Smooth muscle cell (in vitro differentiated cells): Measurements from ENCODE around the gene COL5A1. TPM values are rescaled to one million over a fixed set of nuclear protein-coding genes. Genes with fewer than 3 reads are reported as not detected.

ENCODE experiments used
- DNase-seq: peaks from one replicate; lab custom pipeline; 2025; ENCODE audit not compliant: unreplicated experiment; lab: John Stamatoyannopoulos, UW
- H2AFZ ChIP-seq: fragments of 200-600 bp; sonication (generic); 2 replicates; pipeline ENCODE4 v1.6.0; 2016; ENCODE audit warnings: antibody characterized with exemption, low read depth, mild to moderate bottlenecking
- H3F3A ChIP-seq: fragments of 200-600 bp; sonication (generic); 2 replicates; pipeline ENCODE4 v1.6.0; 2017; ENCODE audit warnings: antibody characterized with exemption, low read depth
- H3K27ac ChIP-seq: fragments of 200-600 bp; sonication (generic); 2 replicates; pipeline ENCODE4 v1.5.1; 2016; ENCODE audit warnings: low read depth, mild to moderate bottlenecking
- H3K27me3 ChIP-seq: fragments of 200-600 bp; sonication (generic); 2 replicates; pipeline ENCODE4 v1.6.1; 2016; ENCODE audit warnings: low read depth, mild to moderate bottlenecking
- H3K36me3 ChIP-seq: fragments of 200-600 bp; sonication (generic); 2 replicates; pipeline ENCODE4 v1.5.1; 2016; ENCODE audit warnings: low read depth
- H3K4me1 ChIP-seq: fragments of 200-600 bp; sonication (generic); 2 replicates; pipeline ENCODE4 v1.5.1; 2016; ENCODE audit warnings: low read depth
- H3K4me2 ChIP-seq: fragments of 200-600 bp; sonication (generic); 2 replicates; pipeline ENCODE4 v1.6.0; 2016; ENCODE audit warnings: mild to moderate bottlenecking
- H3K4me3 ChIP-seq: fragments of 200-600 bp; sonication (generic); 2 replicates; pipeline ENCODE4 v1.5.1; 2016; ENCODE audit warnings: mild to moderate bottlenecking
- H3K79me2 ChIP-seq: fragments of 200-600 bp; sonication (generic); 2 replicates; pipeline ENCODE4 v1.6.0; 2016; ENCODE audit warnings: low read depth, mild to moderate bottlenecking
- H3K9ac ChIP-seq: fragments of 200-600 bp; sonication (generic); 2 replicates; pipeline ENCODE4 v1.6.0; 2016; ENCODE audit warnings: low read depth
- H3K9me3 ChIP-seq: fragments of 200-600 bp; sonication (generic); replicated peaks from 2 replicates; pipeline ENCODE4 v1.5.1; 2016; ENCODE audit warnings: low read depth
- H4K20me1 ChIP-seq: fragments of 200-600 bp; sonication (generic); 2 replicates; pipeline ENCODE4 v1.6.0; 2016; ENCODE audit warnings: low read depth
- WGBS: methylation state at CpG from one replicate; pipeline ENCODE4 v1.1.7; 2016; ENCODE audit warnings: low lambda C conversion rate; 5-methylcytosine and 5-hydroxymethylcytosine counted together
- polyA plus RNA-seq: library from polyadenylated mRNA; unstranded; fragments of >200 nt; fragmentation: Nextera tagmentation; extraction: Ambion mirVana; gene quantifications from 2 replicates; pipeline ENCODE4 v1.2.1, GENCODE V29; 2016
- total RNA-seq: library from RNA; depleted of rRNA; stranded (reverse); fragments of >200 nt; gene quantifications from 2 replicates; pipeline ENCODE4 v1.2.3, GENCODE V29; 2014
- TF ChIP-seq, protein P1 (sequence below): fragments of 200-600 bp; sonication (generic); IDR thresholded peaks from 2 replicates; pipeline ENCODE4 v1.5.1; 2017; ENCODE audit warnings: borderline replicate concordance, mild to moderate bottlenecking, antibody characterized with exemption; ENCODE audit not compliant: insufficient read depth, poor library complexity, severe bottlenecking

The COL5A1 gene
- total and polyA plus RNA-seq, 2 experiments from 2014 or later: 1,084 to 1,443 TPM

DNA sequence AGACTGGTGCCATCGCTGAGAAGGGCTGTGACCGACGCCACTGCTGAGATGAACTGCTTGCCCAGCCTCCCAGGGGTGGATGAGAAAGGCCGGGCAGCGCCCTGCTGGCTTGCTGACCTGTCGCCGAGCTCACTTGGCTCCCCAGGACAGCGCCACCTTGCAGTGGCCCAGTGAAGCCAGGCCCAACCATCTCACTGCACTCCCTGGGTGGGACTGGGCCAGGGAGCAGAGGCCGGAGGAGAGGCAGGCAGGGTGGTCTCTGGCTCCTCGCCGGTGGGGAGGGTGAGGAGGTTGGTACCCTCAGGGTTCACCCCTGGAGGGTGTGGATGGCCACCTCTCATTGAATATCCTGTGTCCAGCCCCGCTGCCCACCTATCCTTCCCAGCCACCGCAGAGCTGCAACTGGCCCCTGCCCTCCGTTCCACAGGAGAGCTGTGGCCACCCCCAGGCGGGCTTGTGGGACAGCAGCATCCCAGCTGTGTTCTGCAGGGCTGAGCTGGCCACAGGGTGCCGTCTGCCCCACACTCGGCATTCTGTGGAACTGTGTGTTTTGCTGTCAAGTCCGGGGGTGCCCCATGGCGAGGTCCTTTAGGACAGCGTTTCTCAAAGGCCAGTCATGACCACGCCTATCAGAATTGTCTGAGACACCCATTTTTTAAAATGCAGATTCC, 198.0 kb downstream of the COL5A1 start:
- peaks cover 99% of the 10 kb centered on the region for H3F3A ChIP-seq
- H4K20me1 ChIP-seq: peaks cover 100% of the 10 kb centered on the region
- H3K27ac ChIP-seq: peak overlapping the region; percentile 38
- H3K9ac ChIP-seq: no peak overlapping the region
- H2AFZ ChIP-seq: no peak overlapping the region
- H3K9me3 ChIP-seq: no peaks in the 10 kb centered on the region
- no peak overlapping the region for H3K4me2 ChIP-seq
- no peaks in the 10 kb centered on the region for H3K27me3 ChIP-seq
- no peaks in the 10 kb centered on the region for H3K79me2 ChIP-seq
- no peak for DNase-seq
- WGBS: 95% methylated on average over 21 of the region's 21 CpGs
- no peaks in the 10 kb centered on the region for H3K4me1 ChIP-seq
- TF ChIP-seq, protein P1, sequence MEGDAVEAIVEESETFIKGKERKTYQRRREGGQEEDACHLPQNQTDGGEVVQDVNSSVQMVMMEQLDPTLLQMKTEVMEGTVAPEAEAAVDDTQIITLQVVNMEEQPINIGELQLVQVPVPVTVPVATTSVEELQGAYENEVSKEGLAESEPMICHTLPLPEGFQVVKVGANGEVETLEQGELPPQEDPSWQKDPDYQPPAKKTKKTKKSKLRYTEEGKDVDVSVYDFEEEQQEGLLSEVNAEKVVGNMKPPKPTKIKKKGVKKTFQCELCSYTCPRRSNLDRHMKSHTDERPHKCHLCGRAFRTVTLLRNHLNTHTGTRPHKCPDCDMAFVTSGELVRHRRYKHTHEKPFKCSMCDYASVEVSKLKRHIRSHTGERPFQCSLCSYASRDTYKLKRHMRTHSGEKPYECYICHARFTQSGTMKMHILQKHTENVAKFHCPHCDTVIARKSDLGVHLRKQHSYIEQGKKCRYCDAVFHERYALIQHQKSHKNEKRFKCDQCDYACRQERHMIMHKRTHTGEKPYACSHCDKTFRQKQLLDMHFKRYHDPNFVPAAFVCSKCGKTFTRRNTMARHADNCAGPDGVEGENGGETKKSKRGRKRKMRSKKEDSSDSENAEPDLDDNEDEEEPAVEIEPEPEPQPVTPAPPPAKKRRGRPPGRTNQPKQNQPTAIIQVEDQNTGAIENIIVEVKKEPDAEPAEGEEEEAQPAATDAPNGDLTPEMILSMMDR: no peak
- H3K36me3 ChIP-seq: peaks cover 39% of the 10 kb centered on the region
- H3K4me3 ChIP-seq: no peak overlapping the region

DNA sequence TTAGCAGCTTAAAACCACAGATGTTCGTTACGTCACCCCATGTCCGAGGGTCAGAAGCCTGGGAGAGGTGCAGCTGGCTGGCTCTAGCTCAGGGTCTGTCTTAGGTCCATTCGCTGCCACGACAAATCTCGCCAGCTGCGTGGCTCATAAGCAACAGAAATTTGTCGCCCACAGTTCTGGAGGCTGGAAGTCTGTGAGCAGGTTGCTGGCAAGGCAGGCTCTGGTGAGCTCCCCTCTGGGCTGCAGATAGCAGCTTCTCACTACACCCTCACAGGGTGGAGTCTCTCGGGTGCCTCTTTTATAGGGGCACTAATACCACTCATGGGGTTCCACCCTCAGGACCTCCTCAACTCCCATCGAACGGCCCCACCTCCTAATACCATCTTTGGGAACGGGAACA, 198.9 kb downstream of the COL5A1 start:
- no peak for DNase-seq
- WGBS: 94% methylated on average over 12 of the region's 12 CpGs
- Histone ChIP-seq H3K4me3 (no peak overlapping the region), H3K36me3 (peaks cover 43% of the 10 kb centered on the region), H3K27me3 (no peaks in the 10 kb centered on the region), H3K9ac (no peak overlapping the region), H3K27ac (no peak overlapping the region), H3K79me2 (no peaks in the 10 kb centered on the region), H3K4me2 (no peak overlapping the region), H4K20me1 (peaks cover 100% of the 10 kb centered on the region), H3K4me1 (no peaks in the 10 kb centered on the region), H3F3A (peaks cover 99% of the 10 kb centered on the region), H2AFZ (no peak overlapping the region), H3K9me3 (no peaks in the 10 kb centered on the region)
- TF ChIP-seq, protein P1: no peak

DNA sequence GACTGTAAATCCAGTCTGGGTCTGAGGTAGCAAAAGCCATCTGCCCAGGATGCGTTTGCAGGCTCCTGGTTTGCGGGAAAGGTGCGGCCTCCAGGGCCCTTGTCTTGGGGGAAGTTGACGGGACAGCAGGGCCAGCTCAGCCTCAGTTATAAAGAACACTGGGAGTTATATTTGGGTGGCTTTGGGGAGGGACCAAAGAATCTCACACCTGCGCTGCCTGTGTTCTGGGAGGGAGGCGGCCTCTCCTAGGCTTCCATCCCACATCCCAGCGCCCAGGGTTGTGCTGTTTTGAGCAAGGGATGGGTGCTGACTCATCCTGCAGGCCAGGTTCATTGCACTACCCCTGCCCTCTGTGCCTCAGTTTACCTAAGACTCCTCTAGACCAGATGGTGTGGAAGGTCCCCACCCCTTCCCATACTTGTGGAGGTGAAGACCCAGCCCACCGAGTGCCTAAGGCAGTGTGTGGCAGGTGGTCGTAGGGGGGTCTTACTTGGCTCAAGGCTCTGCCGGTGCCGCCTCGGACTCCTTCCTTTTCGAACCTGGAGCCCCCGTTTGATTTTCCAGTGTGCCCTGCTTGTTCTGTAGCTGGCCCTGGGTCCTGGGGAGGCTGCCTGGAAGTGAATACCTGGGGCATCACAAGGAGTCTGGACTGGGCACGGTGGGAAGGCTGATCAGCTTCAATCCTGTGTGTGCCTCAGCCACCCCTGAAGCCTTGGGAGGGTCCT, 199.7 kb downstream of the COL5A1 start:
- Histone ChIP-seq H3K9me3 (no peaks in the 10 kb centered on the region), H3K9ac (no peak overlapping the region), H3K79me2 (no peaks in the 10 kb centered on the region), H3K4me3 (no peak overlapping the region), H3K4me2 (no peak overlapping the region), H2AFZ (no peak overlapping the region), H3F3A (peaks cover 100% of the 10 kb centered on the region), H3K27ac (peak overlapping the region; percentile 16), H3K36me3 (peaks cover 43% of the 10 kb centered on the region), H3K4me1 (no peaks in the 10 kb centered on the region), H3K27me3 (no peaks in the 10 kb centered on the region), H4K20me1 (peaks cover 100% of the 10 kb centered on the region)
- TF ChIP-seq, protein P1: no peak
- WGBS: 98% methylated on average over 15 of the region's 15 CpGs
- no peak for DNase-seq
